ENCODE measurements around the gene CCND2. TPM values are rescaled to one million over a fixed set of nuclear protein-coding genes. Genes with fewer than 3 reads are reported as not detected.
A peak's percentile ranks its signal among the peaks of the same experiment; 100 is the strongest.

CCND2 gene
- total RNA-seq, 1 donor from 2014 or later: 94.2 TPM

DNA sequence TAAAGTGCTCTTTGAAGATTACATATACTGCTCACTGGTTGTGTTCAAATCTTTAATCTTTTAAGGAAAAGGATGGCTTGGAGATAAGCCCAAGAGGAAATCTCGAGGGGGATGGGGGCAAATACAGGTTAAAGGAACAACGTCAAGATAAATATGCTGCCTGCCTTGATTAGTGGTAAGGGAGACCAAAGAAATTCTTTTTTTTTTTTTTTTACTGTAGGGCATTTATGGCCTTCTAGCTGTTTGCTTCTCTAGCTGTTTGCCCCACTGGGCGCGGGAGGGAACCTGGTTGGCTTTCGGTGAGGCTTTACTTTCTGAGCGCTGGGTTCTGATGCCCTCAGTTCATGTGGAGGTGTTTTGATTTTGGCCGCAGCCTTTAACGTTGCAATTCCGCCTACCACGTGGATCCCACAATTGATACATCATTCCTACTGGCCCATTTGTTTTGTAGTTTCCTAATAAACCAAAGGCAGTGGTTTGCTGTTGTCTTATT lies 5.7 kb downstream of the CCND2 start:
- DNase-seq: no peak
- Histone ChIP-seq H3K9me3 (no peaks in the 10 kb centered on the region), H3K4me3 (no peak overlapping the region), H3K27ac (no peak overlapping the region), H3K36me3 (peaks cover 50% of the 10 kb centered on the region), H3K4me1 (peaks cover 45% of the 10 kb centered on the region), H3K27me3 (peaks cover 8% of the 10 kb centered on the region)
- intact Hi-C loops (cut with DNase I): loop anchor here (10.0 kb wide), 1 partner anchor 394 kb away; no protein-coding TSS in a partner anchor
- TF ChIP-seq, protein P1, sequence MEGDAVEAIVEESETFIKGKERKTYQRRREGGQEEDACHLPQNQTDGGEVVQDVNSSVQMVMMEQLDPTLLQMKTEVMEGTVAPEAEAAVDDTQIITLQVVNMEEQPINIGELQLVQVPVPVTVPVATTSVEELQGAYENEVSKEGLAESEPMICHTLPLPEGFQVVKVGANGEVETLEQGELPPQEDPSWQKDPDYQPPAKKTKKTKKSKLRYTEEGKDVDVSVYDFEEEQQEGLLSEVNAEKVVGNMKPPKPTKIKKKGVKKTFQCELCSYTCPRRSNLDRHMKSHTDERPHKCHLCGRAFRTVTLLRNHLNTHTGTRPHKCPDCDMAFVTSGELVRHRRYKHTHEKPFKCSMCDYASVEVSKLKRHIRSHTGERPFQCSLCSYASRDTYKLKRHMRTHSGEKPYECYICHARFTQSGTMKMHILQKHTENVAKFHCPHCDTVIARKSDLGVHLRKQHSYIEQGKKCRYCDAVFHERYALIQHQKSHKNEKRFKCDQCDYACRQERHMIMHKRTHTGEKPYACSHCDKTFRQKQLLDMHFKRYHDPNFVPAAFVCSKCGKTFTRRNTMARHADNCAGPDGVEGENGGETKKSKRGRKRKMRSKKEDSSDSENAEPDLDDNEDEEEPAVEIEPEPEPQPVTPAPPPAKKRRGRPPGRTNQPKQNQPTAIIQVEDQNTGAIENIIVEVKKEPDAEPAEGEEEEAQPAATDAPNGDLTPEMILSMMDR (IDR thresholded peaks at IDR 0.05): no peak
- no peak for ATAC-seq

DNA sequence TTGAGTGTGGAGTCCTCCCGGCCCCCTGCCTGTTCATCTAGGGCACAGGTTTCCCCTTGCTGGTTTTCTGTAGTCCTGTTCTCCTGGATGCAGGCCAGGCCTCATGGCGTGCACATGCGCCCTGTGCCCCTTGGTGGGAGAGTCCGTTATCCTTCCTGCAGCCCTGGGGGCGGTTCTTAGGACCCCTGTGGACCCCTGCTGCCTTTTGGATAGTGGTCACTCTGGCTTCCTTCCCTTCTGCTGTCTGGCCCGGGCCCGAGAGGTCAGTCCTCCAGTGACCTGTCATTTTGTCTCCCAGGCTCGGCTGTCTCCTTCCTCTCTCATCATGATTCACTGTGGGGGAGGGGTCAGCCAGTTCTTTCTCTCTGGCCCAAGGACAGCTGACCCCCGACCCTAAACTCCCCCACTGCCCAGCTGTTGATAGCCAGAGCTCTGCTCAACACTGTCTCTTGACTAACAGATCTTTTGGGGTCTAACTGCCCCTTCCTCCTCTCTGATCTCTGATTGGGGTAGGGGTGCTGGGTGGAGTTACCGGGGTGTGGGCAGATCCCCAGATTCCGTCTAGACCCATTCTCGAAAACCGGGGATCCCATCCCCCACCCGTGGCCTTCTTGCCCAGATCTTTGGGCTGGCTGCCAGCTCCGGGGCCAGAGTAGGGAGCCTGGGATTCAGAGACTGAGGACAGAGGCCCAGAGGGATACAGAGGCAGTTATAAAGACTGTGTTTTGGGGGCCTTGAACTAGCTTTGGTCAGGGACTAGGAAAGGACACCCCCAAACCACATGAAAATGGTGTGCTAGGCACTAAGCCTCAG lies 7.0 kb downstream of the CCND2 start:
- intact Hi-C loops (cut with DNase I): no loop called here
- Histone ChIP-seq H3K4me3 (no peak overlapping the region), H3K36me3 (peaks cover 61% of the 10 kb centered on the region), H3K4me1 (peaks cover 45% of the 10 kb centered on the region), H3K9me3 (no peaks in the 10 kb centered on the region), H3K27me3 (peaks cover 4% of the 10 kb centered on the region), H3K27ac (no peak overlapping the region)
- TF ChIP-seq, protein P1 (IDR thresholded peaks at IDR 0.05): no peak
- ATAC-seq (no peak), DNase-seq (peak; percentile 74)

DNA sequence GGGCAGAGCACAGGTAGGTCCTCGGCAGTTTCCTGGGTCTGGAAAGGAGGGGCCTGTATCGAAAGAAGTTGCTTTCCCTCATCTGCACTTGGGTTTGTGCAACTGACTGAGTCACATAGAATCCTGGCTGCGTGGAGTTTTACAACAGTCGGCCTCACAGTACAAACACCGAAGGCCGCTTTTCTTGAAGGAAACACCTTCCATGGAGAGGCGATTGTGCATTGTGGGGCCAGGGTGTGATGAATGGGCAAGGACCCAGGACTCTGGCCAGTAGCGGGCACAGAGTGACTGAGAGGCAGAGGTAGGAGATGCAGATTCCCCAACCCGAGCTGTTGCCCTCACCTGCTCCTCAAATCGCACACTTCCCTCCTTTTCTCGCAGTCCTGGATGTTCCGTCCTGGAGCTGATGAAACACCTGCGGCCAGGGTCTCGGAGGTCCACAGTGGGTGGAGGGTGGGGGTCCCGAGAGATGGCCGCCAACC lies 7.7 kb downstream of the CCND2 start:
- Histone ChIP-seq H3K27ac (no peak overlapping the region), H3K4me3 (no peak overlapping the region), H3K36me3 (peaks cover 67% of the 10 kb centered on the region), H3K9me3 (no peaks in the 10 kb centered on the region), H3K27me3 (peaks cover 2% of the 10 kb centered on the region), H3K4me1 (peaks cover 45% of the 10 kb centered on the region)
- TF ChIP-seq, protein P1 (IDR thresholded peaks at IDR 0.05): no peak
- intact Hi-C loops (cut with DNase I): no loop called here
- DNase-seq (no peak), ATAC-seq (no peak)

DNA sequence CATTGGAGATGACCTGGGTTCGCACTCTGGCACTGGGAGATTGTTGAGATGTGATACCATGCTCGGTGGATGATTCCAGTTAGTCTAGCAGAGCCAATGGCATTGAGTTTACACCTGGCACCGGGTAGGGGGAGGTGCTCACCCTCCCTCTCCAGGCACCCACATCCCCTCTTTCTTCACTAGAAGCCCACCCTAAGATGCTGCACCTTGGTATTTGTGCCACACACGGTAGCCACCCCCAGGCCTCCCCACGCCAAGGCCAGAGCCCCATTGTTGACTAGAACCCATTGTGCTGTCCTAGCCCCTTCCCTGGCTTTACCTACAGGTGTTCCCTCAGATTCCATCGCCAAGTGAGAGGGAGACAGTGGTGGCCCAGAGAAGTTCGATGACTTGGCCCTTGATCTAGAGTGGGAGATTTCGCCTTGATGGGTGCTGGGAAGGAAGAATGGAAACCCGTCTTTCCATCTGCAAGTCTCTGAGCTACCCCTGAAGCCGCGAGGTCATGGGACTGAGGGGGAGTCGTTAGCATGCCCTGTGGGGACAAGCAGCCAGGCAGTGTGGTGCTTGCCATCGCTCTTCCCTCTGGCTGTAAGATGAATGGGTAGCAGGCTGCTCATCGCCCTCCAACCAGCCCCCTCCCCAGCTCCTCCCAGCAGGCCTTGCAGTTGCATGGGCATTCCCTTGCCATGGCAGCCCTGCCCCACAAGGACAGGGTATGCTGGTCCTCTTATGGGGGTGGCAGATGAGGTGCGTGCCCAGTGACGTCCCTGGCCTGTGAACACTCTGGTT lies 8.7 kb downstream of the CCND2 start:
- Histone ChIP-seq H3K27me3 (no peaks in the 10 kb centered on the region), H3K27ac (no peak overlapping the region), H3K4me3 (no peak overlapping the region), H3K9me3 (no peaks in the 10 kb centered on the region), H3K4me1 (peaks cover 44% of the 10 kb centered on the region), H3K36me3 (peaks cover 69% of the 10 kb centered on the region)
- intact Hi-C loops (cut with DNase I): no loop called here
- ATAC-seq (no peak), DNase-seq (peak; percentile 48)
- TF ChIP-seq, protein P1 (IDR thresholded peaks at IDR 0.05): no peak

DNA sequence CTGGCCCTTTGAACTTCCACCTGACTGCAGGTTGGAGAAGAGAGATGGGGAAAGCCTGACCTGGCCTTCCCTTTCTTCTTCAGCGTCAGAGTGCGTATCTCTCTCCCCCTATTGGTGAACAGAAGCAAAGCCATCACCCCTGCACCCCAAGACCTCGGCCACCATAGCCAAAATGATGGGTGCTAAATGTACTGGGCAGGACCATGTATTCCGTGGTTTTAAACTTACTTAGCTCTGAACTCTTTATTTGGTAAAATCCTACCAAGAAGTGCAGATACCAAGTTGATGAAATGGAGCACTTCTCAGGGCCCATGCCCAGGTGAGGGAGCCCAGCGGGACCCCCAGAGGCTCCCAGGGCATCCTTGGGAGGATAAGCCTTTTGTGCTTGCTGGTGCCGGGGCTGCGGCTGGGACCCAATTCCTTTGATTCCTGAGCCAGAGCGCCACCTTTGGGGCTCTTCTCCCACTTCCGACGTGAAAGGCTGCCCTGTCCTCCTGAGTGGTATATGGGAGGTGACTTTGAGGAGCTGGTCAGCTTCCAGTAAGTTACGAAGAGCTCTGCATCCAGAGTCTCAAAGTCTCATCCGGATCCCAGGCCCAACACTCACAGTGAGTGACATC lies 9.4 kb downstream of the CCND2 start:
- H3K27me3 ChIP-seq: no peaks in the 10 kb centered on the region
- intact Hi-C loops (cut with DNase I): no loop called here
- H3K9me3 ChIP-seq: no peaks in the 10 kb centered on the region
- ATAC-seq (no peak), DNase-seq (peak; percentile 51)
- no peak overlapping the region for H3K27ac ChIP-seq
- TF ChIP-seq, protein P1 (IDR thresholded peaks at IDR 0.05): no peak
- peaks cover 43% of the 10 kb centered on the region for H3K4me1 ChIP-seq
- H3K4me3 ChIP-seq: no peak overlapping the region
- peaks cover 69% of the 10 kb centered on the region for H3K36me3 ChIP-seq

Measured in upper lobe of right lung (tissue), 1 donor.